GM19099 (cell line): ENCODE measurements around the gene FNDC3A.

Experiments used
- POLR2A ChIP-seq: IDR thresholded peaks from 3 replicates; pipeline ENCODE4 v1.6.1; 2011; ENCODE audit warnings: low read depth; ENCODE audit not compliant: insufficient read length; ENCODE audit errors: extremely low read depth

Gene FNDC3A, protein sequence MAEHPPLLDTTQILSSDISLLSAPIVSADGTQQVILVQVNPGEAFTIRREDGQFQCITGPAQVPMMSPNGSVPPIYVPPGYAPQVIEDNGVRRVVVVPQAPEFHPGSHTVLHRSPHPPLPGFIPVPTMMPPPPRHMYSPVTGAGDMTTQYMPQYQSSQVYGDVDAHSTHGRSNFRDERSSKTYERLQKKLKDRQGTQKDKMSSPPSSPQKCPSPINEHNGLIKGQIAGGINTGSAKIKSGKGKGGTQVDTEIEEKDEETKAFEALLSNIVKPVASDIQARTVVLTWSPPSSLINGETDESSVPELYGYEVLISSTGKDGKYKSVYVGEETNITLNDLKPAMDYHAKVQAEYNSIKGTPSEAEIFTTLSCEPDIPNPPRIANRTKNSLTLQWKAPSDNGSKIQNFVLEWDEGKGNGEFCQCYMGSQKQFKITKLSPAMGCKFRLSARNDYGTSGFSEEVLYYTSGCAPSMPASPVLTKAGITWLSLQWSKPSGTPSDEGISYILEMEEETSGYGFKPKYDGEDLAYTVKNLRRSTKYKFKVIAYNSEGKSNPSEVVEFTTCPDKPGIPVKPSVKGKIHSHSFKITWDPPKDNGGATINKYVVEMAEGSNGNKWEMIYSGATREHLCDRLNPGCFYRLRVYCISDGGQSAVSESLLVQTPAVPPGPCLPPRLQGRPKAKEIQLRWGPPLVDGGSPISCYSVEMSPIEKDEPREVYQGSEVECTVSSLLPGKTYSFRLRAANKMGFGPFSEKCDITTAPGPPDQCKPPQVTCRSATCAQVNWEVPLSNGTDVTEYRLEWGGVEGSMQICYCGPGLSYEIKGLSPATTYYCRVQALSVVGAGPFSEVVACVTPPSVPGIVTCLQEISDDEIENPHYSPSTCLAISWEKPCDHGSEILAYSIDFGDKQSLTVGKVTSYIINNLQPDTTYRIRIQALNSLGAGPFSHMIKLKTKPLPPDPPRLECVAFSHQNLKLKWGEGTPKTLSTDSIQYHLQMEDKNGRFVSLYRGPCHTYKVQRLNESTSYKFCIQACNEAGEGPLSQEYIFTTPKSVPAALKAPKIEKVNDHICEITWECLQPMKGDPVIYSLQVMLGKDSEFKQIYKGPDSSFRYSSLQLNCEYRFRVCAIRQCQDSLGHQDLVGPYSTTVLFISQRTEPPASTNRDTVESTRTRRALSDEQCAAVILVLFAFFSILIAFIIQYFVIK

DNA sequence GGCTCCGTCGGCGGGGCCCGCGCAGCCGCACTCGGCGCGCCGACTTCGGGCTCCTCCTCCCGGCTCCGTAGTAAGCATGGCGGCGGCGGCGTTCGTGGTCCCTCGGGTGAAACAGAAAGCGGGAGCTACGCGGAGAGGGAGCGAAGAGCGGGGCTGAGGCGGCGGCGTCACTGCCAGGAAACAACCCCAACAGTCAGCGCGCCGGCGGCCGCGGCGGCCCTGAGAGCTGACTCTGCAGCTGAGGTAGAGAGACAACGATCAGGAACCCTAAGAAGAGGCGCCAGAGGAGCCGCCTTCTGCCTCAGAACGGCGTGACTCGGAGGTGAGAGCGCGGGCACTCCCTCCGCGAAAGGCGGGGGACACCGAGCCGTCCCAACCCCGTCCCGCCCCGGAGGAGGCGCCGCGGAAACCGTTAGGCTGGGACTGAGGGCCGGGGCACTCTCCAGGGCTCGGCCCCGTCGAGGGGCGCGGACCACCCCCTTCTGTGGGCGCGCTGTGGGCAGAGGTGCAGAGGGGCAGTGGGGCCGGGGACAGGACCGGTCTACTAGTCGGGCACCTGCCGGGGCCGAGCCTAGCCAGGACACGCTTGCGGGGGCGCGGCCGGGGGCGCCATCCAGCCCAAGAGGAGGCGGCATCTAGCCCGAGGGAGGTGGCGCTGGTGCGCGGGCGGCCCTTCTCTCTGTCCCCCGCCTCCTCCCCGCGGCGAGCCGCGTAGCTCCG, at the start of gene FNDC3A:
FNDC3A (plus strand) TSS at position 57 of the 720 bp plus-strand sequence. CDS start 30,279 bp downstream, outside the sequence.
- peak; percentile 66 for TF ChIP-seq POLR2A

DNA sequence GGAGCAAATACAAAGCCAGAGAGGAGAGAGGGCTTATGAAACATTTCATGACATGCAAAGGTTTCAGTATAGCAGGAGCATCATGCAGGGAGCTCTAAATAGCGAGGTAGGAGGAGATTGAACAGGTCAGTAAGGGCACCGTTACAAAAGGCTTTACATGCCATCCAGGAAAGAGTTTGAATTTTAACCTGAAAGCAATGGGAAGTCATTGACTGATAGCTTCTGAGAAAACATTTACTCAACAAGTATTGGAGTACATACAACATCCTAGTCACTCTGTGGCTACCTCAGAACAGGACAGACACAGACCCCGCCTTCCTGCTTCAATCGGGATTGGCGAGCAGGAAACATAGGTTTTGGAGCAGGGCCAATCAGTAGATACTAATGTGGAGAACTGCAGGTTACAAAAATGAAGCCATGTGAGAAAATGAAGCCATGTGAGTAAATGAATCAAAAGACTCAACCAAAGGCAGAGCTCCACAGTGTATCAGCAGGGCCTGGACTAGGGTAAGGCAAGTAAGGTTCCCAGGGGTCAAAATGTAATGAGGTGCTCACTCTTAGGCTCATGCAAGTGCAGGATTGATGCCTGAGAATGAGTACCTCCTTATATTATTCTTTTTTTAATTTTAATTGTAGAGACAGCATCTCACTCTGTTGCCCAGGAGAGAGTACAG, 46.8 kb upstream of the FNDC3A start:
- TF ChIP-seq POLR2A, result no peak

- no peak for TF ChIP-seq POLR2A
These were observed 44.8 kb upstream of the FNDC3A start for GRCh38 chr13:48930918-48931317.

GRCh38 chr13:48938308-48938943, 37.3 kb upstream of the FNDC3A start:
- TF ChIP-seq POLR2A, result no peak

GRCh38 chr13:48939728-48940127, 36.0 kb upstream of the FNDC3A start:
- no peak for TF ChIP-seq POLR2A

DNA sequence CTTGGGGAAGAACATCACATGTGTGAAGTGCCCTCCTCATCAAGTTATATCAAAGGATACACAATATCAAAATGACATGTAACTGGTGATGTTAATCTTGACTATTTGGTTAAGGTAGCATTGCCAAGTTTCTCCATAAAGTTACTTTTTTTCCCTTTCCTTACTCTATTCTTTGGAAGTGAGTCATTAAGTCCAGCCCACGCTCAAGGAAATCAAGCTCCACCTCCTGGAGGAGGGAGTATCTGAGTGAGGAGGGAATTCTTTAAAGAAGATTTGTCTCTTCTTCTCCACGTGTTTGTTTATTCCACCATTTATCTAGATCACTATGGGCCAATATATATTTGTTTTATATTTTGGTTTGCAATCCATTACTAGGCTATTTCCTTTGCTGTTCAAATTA, 33.6 kb upstream of the FNDC3A start:
- no peak for TF ChIP-seq POLR2A

DNA sequence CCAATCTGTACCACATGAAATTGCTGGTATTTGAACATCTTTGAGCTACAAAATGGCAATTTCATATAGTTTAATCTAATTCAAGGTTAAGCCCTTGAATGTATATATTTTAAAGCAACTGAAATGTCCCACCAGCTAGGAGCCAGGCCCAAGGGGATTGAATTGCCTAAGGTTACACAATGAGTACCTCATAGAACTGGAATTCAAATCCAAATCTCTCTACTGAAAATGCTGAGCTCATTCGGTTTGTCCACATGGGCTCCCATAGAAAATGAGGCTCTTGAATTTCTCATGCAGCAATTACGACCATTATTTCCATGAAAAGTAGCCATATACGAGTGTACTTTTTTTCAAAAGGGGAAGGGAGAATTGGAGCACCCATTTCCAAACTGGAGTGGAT, 31.5 kb upstream of the FNDC3A start:
- TF ChIP-seq POLR2A, result no peak

- TF ChIP-seq POLR2A, result no peak
These were observed 30.1 kb upstream of the FNDC3A start for GRCh38 chr13:48945626-48946025.

DNA sequence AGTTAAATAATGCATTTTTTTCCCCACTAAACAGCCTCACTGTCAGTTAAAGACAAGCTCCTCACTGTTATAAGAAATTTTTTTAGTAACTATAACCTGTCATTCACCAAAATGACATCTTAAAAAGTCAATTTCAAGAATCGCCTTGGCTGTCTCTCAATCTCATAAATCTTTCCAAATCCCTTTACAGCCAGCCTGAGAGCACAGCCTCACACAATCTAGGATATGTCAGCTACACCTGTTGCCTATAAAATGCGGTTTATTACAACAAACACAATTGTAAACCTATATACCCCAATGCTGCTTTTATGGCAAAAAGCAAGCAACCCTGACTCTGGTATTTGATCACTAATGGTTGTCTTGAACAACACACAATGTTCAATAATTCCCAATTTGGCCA, 29.5 kb upstream of the FNDC3A start:
- TF ChIP-seq POLR2A, result no peak

- TF ChIP-seq POLR2A, result no peak
These were observed 25.9 kb upstream of the FNDC3A start for GRCh38 chr13:48949566-48950500.

DNA sequence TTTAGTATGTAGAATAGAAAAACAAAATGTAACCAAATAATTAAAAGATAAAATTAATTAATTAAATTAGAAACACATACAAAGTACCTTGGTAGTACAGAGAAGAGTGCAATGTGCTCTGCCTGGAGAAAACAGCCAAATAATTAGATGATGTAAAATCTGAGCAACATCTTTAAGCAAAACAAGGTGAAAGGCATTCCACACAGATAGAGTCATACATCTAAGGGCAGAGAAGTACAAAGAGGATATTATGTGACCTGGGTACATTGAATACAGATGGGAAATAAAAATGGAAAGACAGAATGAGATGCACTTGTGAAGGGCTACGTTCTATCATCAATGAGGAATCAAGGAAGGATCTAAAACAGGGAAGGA, 25.2 kb upstream of the FNDC3A start:
- no peak for TF ChIP-seq POLR2A

- no peak for TF ChIP-seq POLR2A
These were observed 21.6 kb upstream of the FNDC3A start for GRCh38 chr13:48954081-48954480.

- no peak for TF ChIP-seq POLR2A
These were observed 20.2 kb upstream of the FNDC3A start for GRCh38 chr13:48955536-48955935.
